ENCODE data around the gene GLG1.
"Not testable (repeated sequence)": the region's sequence is repeated elsewhere in the genome, so short reads cannot be mapped to it uniquely, and the experiment has no call there.

GLG1 gene

GRCh38 chr16:74573622-74574021 lies 33.3 kb downstream of the GLG1 start:
- no peak for DNase-seq

- no peak for DNase-seq
These were observed 36.3 kb downstream of the GLG1 start for GRCh38 chr16:74570412-74571301.

- DNase-seq: no peak
These were observed 37.8 kb downstream of the GLG1 start for GRCh38 chr16:74568961-74569631.

- DNase-seq: no peak
These were observed 39.0 kb downstream of the GLG1 start for GRCh38 chr16:74567901-74568300.

GRCh38 chr16:74565378-74565777 lies 41.5 kb downstream of the GLG1 start:
- DNase-seq: no peak

GRCh38 chr16:74564451-74564984 lies 42.4 kb downstream of the GLG1 start:
- no peak for DNase-seq

- DNase-seq: no peak
These were observed 43.1 kb downstream of the GLG1 start for GRCh38 chr16:74563828-74564263.

- no peak for DNase-seq
These were observed 44.8 kb downstream of the GLG1 start for GRCh38 chr16:74562117-74562516.

GRCh38 chr16:74561626-74562025 lies 45.3 kb downstream of the GLG1 start:
- DNase-seq: no peak

GRCh38 chr16:74560912-74561311 lies 46.0 kb downstream of the GLG1 start:
- DNase-seq: no peak

- DNase-seq: no peak
These were observed 48.0 kb downstream of the GLG1 start for GRCh38 chr16:74558873-74559272.

GRCh38 chr16:74557275-74557674 lies 49.6 kb downstream of the GLG1 start:
- no peak for DNase-seq

GRCh38 chr16:74556375-74556922 lies 50.5 kb downstream of the GLG1 start:
- no peak for DNase-seq

- DNase-seq: not testable (repeated sequence)
These were observed 54.6 kb downstream of the GLG1 start for GRCh38 chr16:74552357-74552756.

- DNase-seq: not testable (repeated sequence)
These were observed 56.5 kb downstream of the GLG1 start for GRCh38 chr16:74550227-74551019.

- DNase-seq: not testable (repeated sequence)
These were observed 60.8 kb downstream of the GLG1 start for GRCh38 chr16:74546112-74546511.

GRCh38 chr16:74542911-74543578 lies 63.9 kb downstream of the GLG1 start:
- not testable (repeated sequence) for DNase-seq

GRCh38 chr16:74540663-74541062 lies 66.3 kb downstream of the GLG1 start:
- DNase-seq: not testable (repeated sequence)

- DNase-seq: not testable (repeated sequence)
These were observed 68.1 kb downstream of the GLG1 start for GRCh38 chr16:74538801-74539200.

- not testable (repeated sequence) for DNase-seq
These were observed 69.2 kb downstream of the GLG1 start for GRCh38 chr16:74537746-74538145.

GRCh38 chr16:74534650-74535049 lies 72.3 kb downstream of the GLG1 start:
- DNase-seq: not testable (repeated sequence)

- no peak for DNase-seq
These were observed 82.0 kb downstream of the GLG1 start for GRCh38 chr16:74524926-74525325.

Data from NCI-H748 treated with DMSO at 0.1 percent for 48 hours (cell line).